Right lobe of liver (tissue), 6 donors: ENCODE results near the gene NOA1. TPM values are rescaled to one million over a fixed set of nuclear protein-coding genes. Genes with fewer than 3 reads are reported as not detected.

Experiments
- ATAC-seq, 4 donors: fragments of 200-7000 bp; cut with Tn5 transposase; one replicate each; pipeline ENCODE4 v1.9.1; 2020; ENCODE audit warnings: mild to moderate bottlenecking in 4 of 4, moderate library complexity in 4 of 4
- DNase-seq, 3 donors: peaks; one replicate each; pipeline ENCODE4 v3.0.0-alpha.2; 2020
- H3K27ac ChIP-seq, 3 donors: fragments of 200-600 bp; one replicate each; pipeline ENCODE4 v1.8.0; 2022
- H3K27me3 ChIP-seq, 2 donors: fragments of 200-600 bp; one replicate each; pipeline ENCODE4 v1.8.0; 2022
- H3K36me3 ChIP-seq, 4 donors: fragments of 200-600 bp; sonication (generic) in 1 of 4; one replicate each; pipeline versions ENCODE4 v1.5.1 to v1.8.0; 2017 to 2022; ENCODE audit warnings: control low read depth in 1 of 4
- H3K4me1 ChIP-seq, 4 donors: fragments of 200-600 bp; sonication (generic) in 1 of 4; one replicate each; pipeline versions ENCODE4 v1.5.1 to v1.8.0; 2017 to 2022; ENCODE audit warnings: control low read depth in 1 of 4
- H3K4me3 ChIP-seq, 3 donors: fragments of 200-600 bp; one replicate each; pipeline ENCODE4 v1.8.0; 2022
- H3K9me3 ChIP-seq, 4 donors: fragments of 200-600 bp; sonication (generic) in 1 of 4; one replicate each; pipeline versions ENCODE4 v1.5.1 to v1.8.0; 2017 to 2022; ENCODE audit warnings: control low read depth in 1 of 4
- POLR2A ChIP-seq: fragments of 450-650 bp; IDR thresholded peaks from one replicate; pipeline ENCODE4 v1.6.1; 2017; ENCODE audit warnings: antibody characterized with exemption, mild to moderate bottlenecking
- WGBS: methylation state at CpG from one replicate; pipeline ENCODE4 v1.1.6; 2018; ENCODE audit warnings: low coverage, low lambda C conversion rate; ENCODE audit not compliant: insufficient coverage; ENCODE audit errors: missing lambda C conversion rate; 5-methylcytosine and 5-hydroxymethylcytosine counted together
- intact Hi-C, 2 donors: fragments of 100-400 bp; cut with DNase I; formaldehyde crosslinking; loops; one replicate each; pipeline versions ENCODE4 v1.11.2 to v1.14.1; 2022
- total RNA-seq, 6 experiments: library from RNA; depleted of rRNA in 2 of 6; stranded (reverse); fragments of >200 nt in 2 of 6; fragmentation: NEBNext Ultra II Directional in 3 of 6; extraction: Animal tissue kit (Norgen Biotek cat#: 25700) in 3 of 6; gene quantifications; one replicate each; pipeline versions ENCODE4 v1.1.0 to v1.2.4, GENCODE V29; 2016 to 2023
- TF ChIP-seq, protein P1 (sequence below), 4 donors: fragments of 200-600 bp in 3 of 4; fragments of 450-650 bp in 1 of 4; IDR thresholded peaks; one replicate each; pipeline versions ENCODE4 v1.5.1 to v1.8.0; 2016 to 2022; ENCODE audit warnings: antibody characterized with exemption in 4 of 4, mild to moderate bottlenecking in 2 of 4
- donor health status: DM: no; HTN: yes; CAD: no.
- donor health status: DM: no; HTN: no; CAD: no.
- donor health status: DM: no; HTN: no; CAD: no.
- donor health status: DM: no; HTN: yes; CAD: no.
- donor health status: DM: no; HTN: yes; CAD: no.

Gene NOA1
- total RNA-seq, 6 experiments from 2014 or later: 4.7 to 12.7 (median 5.8) TPM

DNA sequence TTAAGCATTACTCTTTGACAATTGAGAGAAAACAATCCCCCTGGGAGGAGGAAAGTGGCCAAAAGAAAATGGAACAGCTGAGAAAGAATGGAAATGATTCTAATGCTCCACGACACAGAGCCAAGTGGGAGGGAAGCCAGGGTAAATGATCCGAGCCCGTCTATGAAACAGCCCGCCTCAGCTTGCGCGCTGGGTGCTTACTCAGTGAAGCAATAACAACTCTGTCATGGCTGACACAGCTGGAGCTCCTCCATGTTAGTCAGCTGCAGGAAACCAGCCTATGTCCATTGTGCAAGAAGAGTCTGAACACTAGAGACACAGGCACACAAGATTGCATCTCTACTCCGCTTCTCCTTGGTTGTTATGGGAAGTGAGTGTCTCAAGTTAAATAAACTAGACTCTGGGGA, 19.3 kb downstream of the NOA1 start:
- DNase-seq (peak; percentile 61 to 77 (median 64)), ATAC-seq (peak; percentile 75 to 99 (median 94))
- peaks cover 0 to 4% (median 0%) of the 10 kb centered on the region in 4 donors for H3K36me3 ChIP-seq
- no peak for TF ChIP-seq POLR2A
- TF ChIP-seq, protein P1, sequence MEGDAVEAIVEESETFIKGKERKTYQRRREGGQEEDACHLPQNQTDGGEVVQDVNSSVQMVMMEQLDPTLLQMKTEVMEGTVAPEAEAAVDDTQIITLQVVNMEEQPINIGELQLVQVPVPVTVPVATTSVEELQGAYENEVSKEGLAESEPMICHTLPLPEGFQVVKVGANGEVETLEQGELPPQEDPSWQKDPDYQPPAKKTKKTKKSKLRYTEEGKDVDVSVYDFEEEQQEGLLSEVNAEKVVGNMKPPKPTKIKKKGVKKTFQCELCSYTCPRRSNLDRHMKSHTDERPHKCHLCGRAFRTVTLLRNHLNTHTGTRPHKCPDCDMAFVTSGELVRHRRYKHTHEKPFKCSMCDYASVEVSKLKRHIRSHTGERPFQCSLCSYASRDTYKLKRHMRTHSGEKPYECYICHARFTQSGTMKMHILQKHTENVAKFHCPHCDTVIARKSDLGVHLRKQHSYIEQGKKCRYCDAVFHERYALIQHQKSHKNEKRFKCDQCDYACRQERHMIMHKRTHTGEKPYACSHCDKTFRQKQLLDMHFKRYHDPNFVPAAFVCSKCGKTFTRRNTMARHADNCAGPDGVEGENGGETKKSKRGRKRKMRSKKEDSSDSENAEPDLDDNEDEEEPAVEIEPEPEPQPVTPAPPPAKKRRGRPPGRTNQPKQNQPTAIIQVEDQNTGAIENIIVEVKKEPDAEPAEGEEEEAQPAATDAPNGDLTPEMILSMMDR (IDR thresholded peaks at IDR 0.05): no peak
- no peak overlapping the region for H3K4me3 ChIP-seq
- 53% methylated on average over 6 of the region's 7 CpGs for WGBS
- no peak overlapping the region for H3K27ac ChIP-seq
- no peaks in the 10 kb centered on the region for H3K27me3 ChIP-seq
- intact Hi-C loops: no loop called here
- no peaks in the 10 kb centered on the region for H3K4me1 ChIP-seq
- H3K9me3 ChIP-seq: no peaks in the 10 kb centered on the region

DNA sequence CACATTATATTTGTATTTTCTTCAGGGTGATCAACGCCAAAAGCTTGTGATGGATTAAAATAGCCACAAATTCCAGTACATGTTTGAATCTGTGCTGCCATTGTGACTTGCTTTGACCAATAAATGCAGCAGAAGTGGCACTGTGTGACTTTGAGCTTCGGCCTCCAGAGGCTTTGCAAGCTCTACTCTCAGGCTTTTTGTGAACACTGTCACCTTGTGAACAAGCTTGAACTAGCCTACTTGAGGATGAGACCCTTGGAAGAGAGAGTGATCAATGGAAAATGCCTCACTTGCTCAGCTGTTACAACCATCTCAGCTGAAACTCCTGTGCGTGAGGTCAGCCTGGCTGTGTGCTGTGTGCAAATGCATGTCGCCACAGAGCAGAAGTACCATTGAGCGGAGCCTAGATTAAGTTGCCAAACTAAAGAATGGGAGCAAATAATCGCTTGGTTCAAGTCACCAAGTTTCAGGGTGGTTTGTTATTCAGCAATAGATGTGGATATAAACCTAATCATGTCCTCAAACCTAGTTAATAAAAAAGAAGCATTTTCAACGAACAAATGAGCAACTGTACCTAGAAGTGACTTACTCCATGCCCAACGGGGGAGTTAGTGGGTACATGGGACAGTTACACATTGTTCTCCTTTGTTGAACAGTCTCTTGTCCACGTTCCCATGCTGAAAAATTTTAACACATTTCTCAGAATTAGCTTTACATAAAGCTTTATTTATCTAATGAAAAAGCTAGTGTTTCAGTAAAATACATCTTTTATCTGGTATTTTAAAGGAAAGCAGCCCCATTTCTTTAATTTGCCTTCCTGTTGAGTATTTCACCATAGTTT, 23.5 kb downstream of the NOA1 start:
- TF ChIP-seq POLR2A: no peak
- TF ChIP-seq, protein P1 (IDR thresholded peaks at IDR 0.05): no peak
- H3K36me3 ChIP-seq: no peaks in the 10 kb centered on the region
- WGBS: 86% methylated on average over 9 of the region's 9 CpGs
- DNase-seq (no peak), ATAC-seq (no peak)
- H3K27me3 ChIP-seq: no peaks in the 10 kb centered on the region
- intact Hi-C loops: no loop called here
- no peaks in the 10 kb centered on the region for H3K4me1 ChIP-seq
- H3K4me3 ChIP-seq: no peak overlapping the region
- H3K27ac ChIP-seq: no peak overlapping the region
- H3K9me3 ChIP-seq: no peaks in the 10 kb centered on the region

DNA sequence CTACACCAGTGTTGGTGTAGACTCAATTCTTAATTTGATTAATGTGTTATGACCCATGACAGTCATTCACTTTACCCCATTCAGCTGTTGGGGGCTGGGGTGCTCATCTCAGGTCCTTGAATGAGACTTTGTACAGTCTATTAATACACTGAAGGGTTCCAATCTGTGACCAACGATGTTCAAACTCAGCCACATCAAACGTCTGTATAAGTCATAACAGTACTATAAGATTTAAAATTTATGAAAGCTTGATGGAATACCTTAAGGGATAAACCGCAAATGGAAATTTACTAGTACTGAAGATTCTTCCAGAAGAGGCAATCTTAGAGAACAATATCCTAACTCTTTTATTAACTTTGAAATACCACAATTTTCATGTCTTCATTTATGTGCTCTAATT, 36.0 kb downstream of the NOA1 start:
- Histone ChIP-seq H3K27me3 (no peaks in the 10 kb centered on the region), H3K27ac (no peak overlapping the region), H3K4me3 (no peak overlapping the region), H3K9me3 (no peaks in the 10 kb centered on the region), H3K4me1 (no peaks in the 10 kb centered on the region), H3K36me3 (no peaks in the 10 kb centered on the region)
- TF ChIP-seq, protein P1 (IDR thresholded peaks at IDR 0.05): no peak
- no peak for TF ChIP-seq POLR2A
- 70% methylated on average over 3 of the region's 3 CpGs for WGBS
- DNase-seq: no peak
- no peak for ATAC-seq
- intact Hi-C loops: no loop called here

- no peaks in the 10 kb centered on the region for H3K9me3 ChIP-seq
- DNase-seq (no peak), ATAC-seq (no peak)
- intact Hi-C loops: no loop called here
- no peaks in the 10 kb centered on the region for H3K4me1 ChIP-seq
- H3K27ac ChIP-seq: no peak overlapping the region
- no peaks in the 10 kb centered on the region for H3K27me3 ChIP-seq
- H3K4me3 ChIP-seq: no peak overlapping the region
- no peaks in the 10 kb centered on the region for H3K36me3 ChIP-seq
- TF ChIP-seq, protein P1 (IDR thresholded peaks at IDR 0.05): no peak
- no peak for TF ChIP-seq POLR2A
Measured at GRCh38 chr4:56940971-56941370, 36.4 kb downstream of the NOA1 start.
